GM13977 (cell line): Measurements from ENCODE around the gene SLC25A48.
A peak's percentile ranks its signal among the peaks of the same experiment; 100 is the strongest.

Experiments
- DNase-seq: peaks from one replicate; pipeline ENCODE4 v3.0.0; 2012; ENCODE audit warnings: low spot score
- in situ Hi-C: fragments of 300-500 bp; cut with MboI; formaldehyde crosslinking; loops from one replicate; pipeline ENCODE4 v1.12.0; 2022; ENCODE audit warnings: low sequenced_read_pairs, low pct_unique_long_range_greater_than_20kb, mixed read lengths, inconsistent platforms; ENCODE audit not compliant: unreplicated experiment
- TF ChIP-seq, protein P1 (sequence below): IDR thresholded peaks from 2 replicates; pipeline ENCODE4 v1.5.1; 2012; ENCODE audit warnings: mild to moderate bottlenecking, control low read depth; ENCODE audit not compliant: insufficient read depth; ENCODE audit errors: extremely low read depth, missing control alignments

The SLC25A48 gene

DNA sequence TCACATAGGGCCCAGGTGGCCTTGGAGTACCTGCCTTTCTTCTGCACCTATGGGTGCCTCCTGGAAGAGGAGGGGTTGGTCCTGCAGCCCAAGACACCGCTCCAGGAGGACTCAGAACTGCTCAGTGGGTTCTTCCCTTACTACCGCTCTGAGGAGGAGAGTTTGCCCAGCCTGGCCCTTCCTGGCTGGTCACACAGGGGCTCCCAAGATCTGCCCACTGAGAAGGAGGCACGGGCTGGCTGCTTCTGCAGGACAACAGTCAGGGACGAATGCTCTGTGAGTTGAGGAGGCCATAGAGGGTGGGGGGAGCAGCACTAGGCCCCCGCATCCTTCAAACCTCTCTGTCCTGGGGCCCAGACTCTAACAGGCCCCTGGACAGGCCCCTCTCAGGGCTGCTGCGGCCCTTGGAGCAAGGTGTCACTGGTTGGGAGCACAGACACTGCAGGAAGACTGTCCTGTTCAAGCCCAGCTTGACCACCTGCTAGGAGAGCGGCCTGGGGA is 9.9 kb upstream of the SLC25A48 start:
- in situ Hi-C loops: loop anchor here (25.0 kb wide), 1 partner anchor 262 kb away; no protein-coding TSS in a partner anchor
- TF ChIP-seq, protein P1, sequence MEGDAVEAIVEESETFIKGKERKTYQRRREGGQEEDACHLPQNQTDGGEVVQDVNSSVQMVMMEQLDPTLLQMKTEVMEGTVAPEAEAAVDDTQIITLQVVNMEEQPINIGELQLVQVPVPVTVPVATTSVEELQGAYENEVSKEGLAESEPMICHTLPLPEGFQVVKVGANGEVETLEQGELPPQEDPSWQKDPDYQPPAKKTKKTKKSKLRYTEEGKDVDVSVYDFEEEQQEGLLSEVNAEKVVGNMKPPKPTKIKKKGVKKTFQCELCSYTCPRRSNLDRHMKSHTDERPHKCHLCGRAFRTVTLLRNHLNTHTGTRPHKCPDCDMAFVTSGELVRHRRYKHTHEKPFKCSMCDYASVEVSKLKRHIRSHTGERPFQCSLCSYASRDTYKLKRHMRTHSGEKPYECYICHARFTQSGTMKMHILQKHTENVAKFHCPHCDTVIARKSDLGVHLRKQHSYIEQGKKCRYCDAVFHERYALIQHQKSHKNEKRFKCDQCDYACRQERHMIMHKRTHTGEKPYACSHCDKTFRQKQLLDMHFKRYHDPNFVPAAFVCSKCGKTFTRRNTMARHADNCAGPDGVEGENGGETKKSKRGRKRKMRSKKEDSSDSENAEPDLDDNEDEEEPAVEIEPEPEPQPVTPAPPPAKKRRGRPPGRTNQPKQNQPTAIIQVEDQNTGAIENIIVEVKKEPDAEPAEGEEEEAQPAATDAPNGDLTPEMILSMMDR: no peak
- DNase-seq: peak; percentile 1

GRCh38 chr5:135825373-135826220 is 8.9 kb upstream of the SLC25A48 start:
- DNase-seq: peak; percentile 5
- in situ Hi-C loops: loop anchor here (25.0 kb wide), 1 partner anchor 263 kb away; no protein-coding TSS in a partner anchor

DNA sequence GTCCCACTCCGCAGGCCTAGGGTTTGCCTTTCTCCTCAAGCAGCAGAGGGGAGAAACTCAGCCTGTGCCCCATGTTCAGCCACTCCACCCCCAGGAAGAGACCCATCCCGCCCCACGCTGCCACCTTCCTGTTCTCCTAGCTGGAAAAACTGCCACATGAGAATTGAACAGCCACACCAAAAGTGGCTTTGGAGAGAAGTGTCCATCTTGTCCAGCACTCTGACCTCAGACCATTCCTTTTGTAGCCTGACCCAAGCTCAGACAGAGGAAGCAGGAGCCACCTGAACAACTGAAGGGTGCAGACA is 8.3 kb upstream of the SLC25A48 start:
- in situ Hi-C loops: loop anchor here (25.0 kb wide), 1 partner anchor 264 kb away; no protein-coding TSS in a partner anchor
- TF ChIP-seq, protein P1: no peak
- peak; percentile 1 for DNase-seq

More at GRCh38 chr5:135825373-135826220, 8.9 kb upstream of the SLC25A48 start:
- TF ChIP-seq, protein P1: no peak

- TF ChIP-seq, protein P1: no peak
- in situ Hi-C loops: loop anchor here (25.0 kb wide), 1 partner anchor 265 kb away; no protein-coding TSS in a partner anchor
- peak; percentile 5 for DNase-seq
Measured at GRCh38 chr5:135826994-135827671, 7.3 kb upstream of the SLC25A48 start.

DNA sequence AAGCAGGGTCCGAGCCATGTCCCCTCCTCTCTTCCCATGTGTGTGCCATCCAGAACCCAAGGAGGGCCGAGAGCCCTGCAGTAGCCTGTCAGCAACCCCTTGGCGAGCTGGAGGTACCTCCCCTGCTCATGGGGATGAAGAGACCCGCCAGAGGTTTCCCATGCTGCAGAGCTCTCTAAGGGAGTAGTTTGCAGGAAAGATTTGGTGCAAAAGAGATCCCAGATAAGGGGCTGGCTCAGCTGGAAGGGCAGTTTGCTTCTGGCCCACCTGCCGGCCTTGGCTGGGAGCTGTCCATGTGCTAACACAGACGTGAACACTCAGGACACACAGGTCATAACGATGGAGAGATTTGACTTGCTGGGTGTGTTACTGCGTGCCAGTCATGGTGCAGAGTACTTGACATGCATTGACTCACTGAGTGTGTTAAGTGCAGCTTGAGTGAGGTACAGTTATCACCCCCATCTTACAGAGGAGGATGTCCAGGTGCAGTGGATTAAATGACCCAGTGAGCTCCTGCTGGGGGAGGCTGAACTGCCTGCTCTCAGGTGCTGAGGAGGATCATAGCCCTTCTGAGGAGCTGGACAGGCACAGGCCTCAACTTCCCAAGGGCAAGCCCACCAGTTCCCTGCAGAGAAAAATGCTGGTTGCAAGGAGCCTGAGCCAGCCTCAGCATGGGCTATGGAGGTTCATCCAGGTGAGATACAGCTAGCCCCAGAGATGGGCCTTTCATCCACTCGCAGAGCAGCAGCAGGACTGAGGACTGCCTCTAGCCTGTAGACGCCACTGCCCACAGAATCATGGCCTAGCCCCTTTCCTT is 6.3 kb upstream of the SLC25A48 start:
- no peak for DNase-seq
- TF ChIP-seq, protein P1: no peak
- in situ Hi-C loops: loop anchor here (25.0 kb wide), 1 partner anchor 266 kb away; no protein-coding TSS in a partner anchor

DNA sequence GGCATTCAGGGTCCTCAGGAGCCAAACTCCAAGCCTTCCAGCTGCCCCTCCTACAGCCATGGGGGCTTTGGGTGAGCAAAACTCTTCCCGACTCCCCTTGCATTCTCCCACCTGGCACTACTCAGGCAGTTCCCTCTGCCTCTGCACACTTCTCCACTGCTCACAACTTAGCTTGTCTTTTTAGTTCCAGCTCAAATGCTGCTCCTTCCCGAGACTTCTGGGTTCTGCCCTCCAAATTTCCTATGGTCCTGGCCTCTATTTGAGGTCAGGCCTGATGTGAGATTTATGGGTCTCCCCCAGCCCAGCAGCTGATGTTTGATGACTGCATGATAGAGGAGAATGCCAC is 5.7 kb upstream of the SLC25A48 start:
- in situ Hi-C loops: loop anchor here (25.0 kb wide), 1 partner anchor 266 kb away; no protein-coding TSS in a partner anchor
- TF ChIP-seq, protein P1: no peak
- no peak for DNase-seq
